NCI-H748 (cell line): ENCODE data around the gene CNN2.

ENCODE experiments used
- DNase-seq: peaks from one replicate; lab custom pipeline; 2025; ENCODE audit not compliant: unreplicated experiment; lab: John Stamatoyannopoulos, UW

Gene CNN2

GRCh38 chr19:995051-995827 lies 31.2 kb upstream of the CNN2 start:
- no peak for DNase-seq

- peak; percentile 46 for DNase-seq
These were observed 30.2 kb upstream of the CNN2 start for GRCh38 chr19:996051-996838.

DNA sequence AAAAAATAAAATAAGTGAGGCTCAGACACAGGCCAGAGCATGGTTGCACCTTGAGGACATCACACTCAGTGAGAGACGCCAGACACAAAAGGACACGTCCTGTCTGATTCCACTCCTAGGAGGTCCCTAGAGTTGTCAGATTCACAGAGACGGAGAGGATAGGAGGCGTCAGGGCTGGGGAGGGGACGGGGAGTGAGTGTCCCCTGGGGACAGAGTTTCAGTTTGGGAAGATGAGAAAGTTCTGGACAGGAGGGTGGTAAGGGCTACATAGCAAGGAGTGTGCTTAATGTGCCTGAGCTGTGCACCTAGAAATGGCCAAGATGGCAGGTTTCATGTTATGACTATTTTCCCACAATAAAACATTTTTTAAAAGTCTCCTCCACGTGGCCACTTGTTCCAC lies 28.3 kb upstream of the CNN2 start:
- no peak for DNase-seq

DNA sequence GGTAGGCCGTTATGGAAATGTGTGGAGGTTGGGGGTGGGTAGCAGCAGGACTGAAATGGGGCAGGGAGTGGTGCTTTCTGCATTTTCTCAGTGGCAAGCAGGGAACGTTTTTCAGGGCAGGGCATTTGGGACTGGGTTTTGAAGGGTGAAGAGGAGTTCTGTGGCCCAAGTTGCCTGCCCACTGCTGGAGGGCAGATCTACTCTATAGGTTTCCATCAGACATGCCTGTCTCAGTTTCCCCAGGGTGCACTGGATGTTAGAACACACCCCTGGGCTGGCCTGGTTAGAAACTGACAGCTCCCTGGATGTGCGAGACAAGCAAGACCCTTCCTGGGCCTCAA lies 27.1 kb upstream of the CNN2 start:
- no peak for DNase-seq

DNA sequence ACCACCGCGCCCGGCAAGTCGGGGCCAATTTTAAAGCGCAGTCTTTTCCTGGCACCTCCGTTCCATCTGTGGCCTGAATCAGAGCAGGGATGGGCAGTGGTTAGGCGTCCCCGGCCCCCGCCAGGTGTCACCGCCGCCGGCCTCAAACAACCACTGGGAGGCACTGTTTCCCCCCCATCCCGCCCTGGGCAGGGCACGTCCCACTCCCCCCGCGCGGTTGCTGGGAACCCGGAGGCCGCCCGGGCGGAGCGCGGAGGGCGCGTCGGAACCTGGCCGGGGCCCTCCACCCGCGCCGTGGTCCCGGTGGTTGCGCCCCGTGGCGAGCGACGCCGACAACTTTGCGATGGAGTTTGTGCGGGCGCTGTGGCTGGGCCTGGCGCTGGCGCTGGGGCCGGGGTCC lies 26.3 kb upstream of the CNN2 start, which contains the start of gene GRIN3B:
Gene GRIN3B (plus strand): TSS at position 325 of the 400 bp plus-strand sequence. CDS start 19 bp downstream, at position 344.
- peak; percentile 43 for DNase-seq

DNA sequence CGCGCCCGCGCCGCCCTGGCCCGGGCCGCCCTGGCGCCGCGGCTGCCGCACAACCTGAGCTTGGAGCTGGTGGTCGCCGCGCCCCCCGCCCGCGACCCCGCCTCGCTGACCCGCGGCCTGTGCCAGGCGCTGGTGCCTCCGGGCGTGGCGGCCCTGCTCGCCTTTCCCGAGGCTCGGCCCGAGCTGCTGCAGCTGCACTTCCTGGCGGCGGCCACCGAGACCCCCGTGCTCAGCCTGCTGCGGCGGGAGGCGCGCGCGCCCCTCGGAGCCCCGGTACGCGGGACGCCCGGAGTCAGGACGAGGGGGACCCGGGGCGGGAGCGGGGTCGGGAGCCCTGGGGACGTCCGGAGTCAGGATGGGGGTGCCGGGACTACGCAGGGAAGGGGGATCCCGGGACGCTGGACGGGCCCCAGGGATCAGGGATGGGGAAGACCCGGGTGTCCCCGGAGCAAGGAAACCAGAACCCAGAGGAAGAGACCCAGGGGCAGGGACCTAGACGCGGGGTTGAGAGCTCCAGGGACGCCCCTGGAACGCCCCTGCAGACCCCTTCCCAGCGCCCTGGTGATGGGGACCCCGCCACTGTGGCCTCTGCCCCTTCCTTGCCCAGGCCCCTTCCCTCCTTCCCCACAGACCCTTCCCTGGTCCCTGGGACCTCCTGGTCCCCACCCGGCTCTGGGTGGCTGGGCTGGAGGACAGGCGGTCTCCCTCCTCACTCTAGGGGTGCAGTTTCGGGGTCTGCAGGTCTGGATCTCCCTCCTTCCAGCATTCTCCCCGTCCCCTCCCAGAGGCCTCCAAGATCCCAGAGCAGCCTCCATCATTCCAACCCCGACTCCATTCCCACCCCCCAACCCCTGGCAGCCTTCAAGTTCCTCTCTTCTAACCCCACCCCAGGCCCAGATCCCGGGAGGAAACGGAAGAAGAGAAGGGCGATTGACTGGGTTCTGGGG lies 25.5 kb upstream of the CNN2 start:
- DNase-seq = peak; percentile 7

DNA sequence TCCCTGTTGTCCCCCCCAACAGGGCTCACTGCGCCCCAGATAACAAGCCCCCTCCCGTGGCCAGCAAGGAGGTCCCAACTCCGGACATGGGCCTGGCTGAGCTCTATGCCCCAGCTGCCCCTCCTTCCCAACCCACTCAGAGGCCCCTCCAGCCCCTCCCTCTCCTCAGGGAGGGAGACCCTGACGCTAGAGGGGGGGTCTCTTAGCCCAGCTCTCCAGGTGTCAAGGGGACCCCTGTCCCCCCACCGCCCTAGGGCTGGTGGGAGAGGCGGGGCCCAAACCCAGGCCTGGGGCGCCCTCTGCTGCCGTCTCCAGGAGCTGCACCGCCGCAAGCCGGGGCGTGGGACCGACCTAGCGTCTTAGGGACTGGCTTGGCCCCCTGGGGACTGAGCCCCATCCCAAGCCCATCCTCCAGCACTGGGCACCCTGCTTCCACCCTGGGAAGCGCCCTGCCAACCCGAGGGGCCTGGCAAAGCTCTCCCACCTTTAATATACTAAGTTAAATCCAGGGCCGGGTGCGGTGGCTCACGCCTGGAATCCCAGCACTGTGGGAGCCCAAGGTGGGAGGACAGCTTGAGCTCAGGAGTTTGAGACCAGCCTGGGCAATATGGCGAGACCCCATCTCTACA lies 24.8 kb upstream of the CNN2 start:
- peak; percentile 33 for DNase-seq

- no peak for DNase-seq
These were observed 23.8 kb upstream of the CNN2 start for GRCh38 chr19:1002600-1002999.

DNA sequence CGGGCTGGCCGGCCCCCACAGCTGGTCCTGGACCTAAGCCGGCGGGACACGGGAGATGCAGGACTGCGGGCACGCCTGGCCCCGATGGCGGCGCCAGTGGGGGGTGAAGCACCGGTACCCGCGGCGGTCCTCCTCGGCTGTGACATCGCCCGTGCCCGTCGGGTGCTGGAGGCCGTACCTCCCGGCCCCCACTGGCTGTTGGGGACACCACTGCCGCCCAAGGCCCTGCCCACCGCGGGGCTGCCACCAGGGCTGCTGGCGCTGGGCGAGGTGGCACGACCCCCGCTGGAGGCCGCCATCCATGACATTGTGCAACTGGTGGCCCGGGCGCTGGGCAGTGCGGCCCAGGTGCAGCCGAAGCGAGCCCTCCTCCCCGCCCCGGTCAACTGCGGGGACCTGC lies 23.1 kb upstream of the CNN2 start:
- no peak for DNase-seq

DNA sequence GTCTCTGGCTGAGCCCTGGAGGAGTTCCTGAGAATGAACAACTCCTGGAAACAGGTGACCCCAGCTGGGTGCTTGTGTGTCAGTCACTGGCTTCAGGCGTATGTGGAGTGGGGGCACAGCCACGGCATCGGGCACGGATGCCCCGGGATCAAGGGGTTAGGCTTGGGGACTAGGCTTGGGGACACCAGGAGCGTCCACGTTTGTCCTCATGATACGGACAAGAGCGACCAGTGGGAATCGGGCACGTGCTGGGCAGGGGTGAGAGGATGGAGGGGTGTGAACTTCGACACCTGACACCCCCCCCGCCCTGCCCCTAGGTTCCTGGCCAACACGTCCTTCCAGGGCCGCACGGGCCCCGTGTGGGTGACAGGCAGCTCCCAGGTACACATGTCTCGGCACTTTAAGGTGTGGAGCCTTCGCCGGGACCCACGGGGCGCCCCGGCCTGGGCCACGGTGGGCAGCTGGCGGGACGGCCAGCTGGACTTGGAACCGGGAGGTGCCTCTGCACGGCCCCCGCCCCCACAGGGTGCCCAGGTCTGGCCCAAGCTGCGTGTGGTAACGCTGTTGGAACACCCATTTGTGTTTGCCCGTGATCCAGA lies 22.1 kb upstream of the CNN2 start:
- no peak for DNase-seq

- peak; percentile 13 for DNase-seq
These were observed 21.4 kb upstream of the CNN2 start for GRCh38 chr19:1004803-1005664.

GRCh38 chr19:1006711-1007398 lies 19.6 kb upstream of the CNN2 start:
- no peak for DNase-seq

DNA sequence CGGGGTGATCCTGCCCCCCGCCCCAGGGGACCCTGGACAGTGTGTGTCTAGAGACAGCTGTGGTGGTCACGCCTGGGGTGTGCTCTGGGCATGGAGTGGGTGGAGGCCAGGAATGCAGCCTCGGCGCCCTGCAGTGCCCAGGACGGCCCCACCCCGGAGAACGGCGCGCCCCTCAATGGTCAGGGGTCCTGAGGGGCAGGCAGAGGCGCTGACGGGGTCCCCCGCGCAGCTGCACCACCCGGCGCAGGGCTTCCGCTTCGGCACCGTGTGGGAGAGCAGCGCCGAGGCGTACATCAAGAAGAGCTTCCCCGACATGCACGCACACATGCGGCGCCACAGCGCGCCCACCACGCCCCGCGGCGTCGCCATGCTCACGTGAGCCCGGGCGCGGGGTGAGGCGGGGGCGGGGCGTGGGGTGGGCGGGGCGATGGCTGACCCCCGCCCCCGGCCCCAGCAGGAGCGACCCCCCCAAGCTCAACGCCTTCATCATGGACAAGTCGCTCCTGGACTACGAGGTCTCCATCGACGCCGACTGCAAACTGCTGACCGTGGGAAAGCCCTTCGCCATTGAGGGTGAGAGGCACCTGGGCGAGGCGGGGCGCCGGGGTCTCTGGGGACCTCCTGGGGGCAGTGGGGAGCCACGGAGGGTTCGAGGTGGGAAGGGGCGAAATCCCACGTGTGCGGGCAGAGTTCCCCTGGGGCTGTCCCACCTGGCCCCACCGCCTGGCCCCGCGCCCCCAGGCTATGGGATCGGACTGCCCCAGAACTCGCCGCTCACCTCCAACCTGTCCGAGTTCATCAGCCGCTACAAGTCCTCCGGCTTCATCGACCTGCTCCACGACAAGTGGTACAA lies 18.8 kb upstream of the CNN2 start:
- DNase-seq = no peak

DNA sequence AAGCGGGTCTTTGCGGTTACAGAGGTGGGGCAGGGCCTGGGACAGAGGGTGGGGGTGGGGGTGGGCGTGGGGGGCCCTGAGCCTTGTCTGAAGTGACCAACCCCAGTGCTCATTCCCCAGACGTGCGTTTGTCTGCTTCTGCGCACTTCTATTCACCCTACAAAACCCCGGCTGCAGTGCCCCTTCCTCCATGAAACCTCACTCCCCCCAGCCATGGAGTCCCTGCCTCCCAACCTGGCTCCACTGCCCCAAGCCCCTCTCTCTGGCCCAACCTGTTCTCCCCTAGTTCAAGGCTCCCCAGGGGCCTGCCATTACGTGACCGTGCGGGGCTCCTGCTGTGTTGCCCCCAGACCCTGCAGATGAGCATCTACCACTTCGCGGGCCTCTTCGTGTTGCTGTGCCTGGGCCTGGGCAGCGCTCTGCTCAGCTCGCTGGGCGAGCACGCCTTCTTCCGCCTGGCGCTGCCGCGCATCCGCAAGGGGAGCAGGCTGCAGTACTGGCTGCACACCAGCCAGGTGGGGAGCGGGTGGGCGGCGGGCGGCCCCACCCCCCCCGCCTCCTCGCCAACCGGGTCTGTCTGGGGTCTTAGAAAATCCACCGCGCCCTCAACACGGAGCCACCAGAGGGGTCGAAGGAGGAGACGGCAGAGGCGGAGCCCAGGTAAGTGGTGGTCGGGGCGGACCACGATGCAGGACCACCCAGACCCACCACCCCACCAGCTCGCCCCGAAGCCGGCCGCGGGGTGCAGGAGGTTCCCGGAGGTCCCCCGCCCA lies 18.0 kb upstream of the CNN2 start:
- DNase-seq = no peak

DNA sequence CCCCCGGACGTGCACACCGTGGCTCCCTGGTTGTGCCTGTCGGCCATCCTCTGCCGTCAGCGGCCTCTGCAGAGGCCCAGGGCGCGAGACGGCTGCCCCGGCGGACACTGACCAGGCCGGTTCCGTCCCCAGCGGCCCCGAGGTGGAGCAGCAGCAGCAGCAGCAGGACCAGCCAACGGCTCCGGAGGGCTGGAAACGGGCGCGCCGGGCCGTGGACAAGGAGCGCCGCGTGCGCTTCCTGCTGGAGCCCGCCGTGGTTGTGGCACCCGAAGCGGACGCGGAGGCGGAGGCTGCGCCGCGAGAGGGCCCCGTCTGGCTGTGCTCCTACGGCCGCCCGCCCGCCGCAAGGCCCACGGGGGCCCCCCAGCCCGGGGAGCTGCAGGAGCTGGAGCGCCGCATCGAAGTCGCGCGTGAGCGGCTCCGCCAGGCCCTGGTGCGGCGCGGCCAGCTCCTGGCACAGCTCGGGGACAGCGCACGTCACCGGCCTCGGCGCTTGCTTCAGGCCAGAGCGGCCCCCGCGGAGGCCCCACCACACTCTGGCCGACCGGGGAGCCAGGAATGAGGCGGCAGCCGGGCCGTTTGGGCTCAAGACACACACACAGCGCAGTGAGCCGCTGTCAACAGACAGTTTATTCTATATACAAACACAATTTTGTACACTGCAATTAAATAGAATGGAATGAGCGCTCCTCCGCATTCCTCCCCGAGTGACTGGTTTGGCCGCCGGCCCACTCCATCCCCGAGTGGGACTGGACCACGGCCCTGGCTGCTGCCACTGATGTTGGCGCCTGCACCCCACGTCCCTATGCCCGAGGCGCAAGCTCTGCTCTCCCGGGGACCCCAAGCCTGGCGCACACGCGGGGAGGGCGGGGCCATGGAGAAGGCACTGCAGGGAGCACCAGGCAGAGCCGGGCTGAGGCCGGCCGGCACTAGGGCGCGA lies 17.1 kb upstream of the CNN2 start:
- no peak for DNase-seq

DNA sequence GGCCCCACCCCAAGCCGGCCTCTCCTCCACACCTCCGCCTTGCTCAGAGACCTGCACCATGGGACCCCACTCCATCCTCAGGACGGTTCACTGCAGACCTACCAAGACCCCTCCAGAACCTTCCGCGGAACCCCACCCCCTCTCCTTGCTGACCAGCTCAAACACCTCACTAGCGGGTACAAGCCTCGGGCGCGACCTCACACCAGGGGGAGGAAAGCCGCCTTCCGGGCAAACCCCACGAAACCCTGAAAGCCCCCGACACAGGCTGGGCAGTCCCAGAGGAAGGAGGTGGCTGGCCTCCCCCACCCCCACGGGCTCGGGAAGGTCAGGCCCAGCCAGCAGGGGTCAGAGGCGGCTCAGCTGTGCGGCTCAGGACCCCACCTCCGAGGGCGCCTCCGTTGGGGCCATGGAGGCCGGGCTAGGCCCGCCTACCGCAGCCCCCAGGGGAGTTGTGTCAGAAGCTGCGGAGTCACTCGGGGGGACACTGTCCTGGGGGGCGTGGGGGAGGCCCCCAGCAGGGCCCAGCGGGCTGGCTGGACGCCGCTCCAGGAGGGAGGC lies 16.3 kb upstream of the CNN2 start:
- no peak for DNase-seq
